ENCODE results near the gene S100A6.
A peak's percentile ranks its signal among the peaks of the same experiment; 100 is the strongest.

Gene S100A6

DNA sequence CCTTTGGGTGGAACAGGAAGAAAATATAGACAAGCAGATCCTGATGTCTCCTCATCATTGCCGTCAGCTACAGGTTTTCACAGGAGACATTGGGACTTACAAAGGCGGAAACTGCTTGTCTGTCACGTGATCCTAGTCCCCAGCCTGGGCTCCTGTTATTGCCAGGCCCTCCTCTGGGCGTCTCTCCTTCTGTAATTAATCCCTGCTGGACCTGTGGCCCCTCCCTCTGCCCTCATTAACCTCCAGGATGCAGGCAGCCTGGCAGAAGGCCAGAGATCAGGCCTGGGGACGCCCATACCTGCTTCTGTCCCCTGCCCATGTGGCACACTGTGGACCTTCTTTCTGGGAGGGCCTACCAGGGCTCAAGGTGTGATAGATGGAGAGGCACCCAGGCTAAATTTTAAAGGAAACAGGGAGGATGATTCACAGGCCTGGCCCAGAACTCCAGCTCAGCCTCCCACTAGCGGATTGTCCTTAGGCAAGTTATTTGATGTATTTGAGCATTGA is 2.6 kb upstream of the S100A6 start:
- Histone ChIP-seq H4K12ac (ENCODE audit: low read depth, low read length) (no peak overlapping the region), H3K27ac (ENCODE audit: low read depth, low read length) (no peak overlapping the region), H3K23ac (ENCODE audit: low read length) (no peak overlapping the region), H2AFZ (ENCODE audit: insufficient read depth, low read length, poor library complexity) (no peak overlapping the region), H2BK12ac (ENCODE audit: low read length) (peak overlapping the region; percentile 69), H4K91ac (ENCODE audit: low read depth, low read length) (peak overlapping the region; percentile 78), H3K4me2 (ENCODE audit: low read length) (no peak overlapping the region), H3K36me3 (ENCODE audit: control insufficient read depth in 1 of 2, insufficient read depth in 2 of 2, low read length in 2 of 2) (no peaks in the 10 kb centered on the region), H3K4me3 (ENCODE audit: low read depth, low read length) (no peak overlapping the region), H3K9ac (ENCODE audit: low read length) (no peak overlapping the region), H3K18ac (ENCODE audit: low read length) (no peak overlapping the region), H3K4me1 (ENCODE audit: control insufficient read depth in 1 of 2, insufficient read depth in 2 of 2, low read length in 2 of 2) (peaks cover 20 to 36% of the 10 kb centered on the region in 2 experiments), H3K27me3 (ENCODE audit: insufficient read depth, low read length) (no peaks in the 10 kb centered on the region), H3K79me2 (ENCODE audit: control insufficient read depth, insufficient read depth, low read length, poor library complexity) (no peaks in the 10 kb centered on the region), H2BK5ac (ENCODE audit: low read depth, low read length, poor library complexity) (peak overlapping the region; percentile 21), H3K14ac (ENCODE audit: low read length) (no peak overlapping the region), H2BK120ac (ENCODE audit: insufficient read depth, low read length, poor library complexity) (peak overlapping the region; percentile 2), H4K8ac (ENCODE audit: low read depth, low read length) (peak overlapping the region; percentile 57), H2AK5ac (ENCODE audit: low read length) (peak overlapping the region; percentile 17), H3K79me1 (ENCODE audit: low read length) (peaks cover 26% of the 10 kb centered on the region), H3K9me3 (ENCODE audit: insufficient read depth, low read depth, low read length) (no peaks in the 10 kb centered on the region), H3K4ac (ENCODE audit: low read depth, low read length) (no peak overlapping the region)
- no CpG with 5 or more reads among the region's 6 CpGs for WGBS (ENCODE audit: extremely low coverage, insufficient coverage, insufficient read length)
- no peak for DNase-seq

DNA sequence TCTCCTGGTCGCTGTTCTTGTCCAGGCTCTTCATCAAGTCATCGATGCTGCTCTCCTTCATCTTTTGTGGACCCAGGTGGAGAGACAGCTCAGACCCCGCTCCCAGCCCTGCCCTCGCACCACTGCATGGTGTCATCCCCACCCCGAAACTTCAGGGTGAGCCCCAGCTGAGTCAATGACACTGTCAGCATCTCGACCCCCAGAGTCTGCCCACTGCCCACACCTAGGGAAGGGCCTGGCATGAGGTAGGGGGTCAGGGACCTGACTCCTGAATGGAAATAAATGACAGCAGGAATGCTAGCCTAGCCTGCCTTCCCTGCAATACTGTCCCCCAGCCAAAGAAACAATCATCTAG is 1.6 kb upstream of the S100A6 start:
- H4K8ac ChIP-seq (ENCODE audit: low read depth, low read length): no peak overlapping the region
- peak overlapping the region; percentile 58 for H2BK12ac ChIP-seq (ENCODE audit: low read length)
- H3K4ac ChIP-seq (ENCODE audit: low read depth, low read length): no peak overlapping the region
- H3K4me1 ChIP-seq (ENCODE audit: control insufficient read depth in 1 of 2, insufficient read depth in 2 of 2, low read length in 2 of 2): peaks cover 27 to 37% of the 10 kb centered on the region in 2 experiments
- H3K27ac ChIP-seq (ENCODE audit: low read depth, low read length): no peak overlapping the region
- H4K12ac ChIP-seq (ENCODE audit: low read depth, low read length): no peak overlapping the region
- H3K4me2 ChIP-seq (ENCODE audit: low read length): no peak overlapping the region
- DNase-seq: no peak
- no peaks in the 10 kb centered on the region for H3K27me3 ChIP-seq (ENCODE audit: insufficient read depth, low read length)
- no peak overlapping the region for H2BK120ac ChIP-seq (ENCODE audit: insufficient read depth, low read length, poor library complexity)
- no peaks in the 10 kb centered on the region for H3K36me3 ChIP-seq (ENCODE audit: control insufficient read depth in 1 of 2, insufficient read depth in 2 of 2, low read length in 2 of 2)
- no peak overlapping the region for H3K14ac ChIP-seq (ENCODE audit: low read length)
- H2AK5ac ChIP-seq (ENCODE audit: low read length): peak overlapping the region; percentile 41
- H4K91ac ChIP-seq (ENCODE audit: low read depth, low read length): peak overlapping the region; percentile 71
- H2BK5ac ChIP-seq (ENCODE audit: low read depth, low read length, poor library complexity): no peak overlapping the region
- H3K79me2 ChIP-seq (ENCODE audit: control insufficient read depth, insufficient read depth, low read length, poor library complexity): no peaks in the 10 kb centered on the region
- H3K18ac ChIP-seq (ENCODE audit: low read length): no peak overlapping the region
- peaks cover 30% of the 10 kb centered on the region for H3K79me1 ChIP-seq (ENCODE audit: low read length)
- H3K9ac ChIP-seq (ENCODE audit: low read length): no peak overlapping the region
- no peak overlapping the region for H3K4me3 ChIP-seq (ENCODE audit: low read depth, low read length)
- H3K23ac ChIP-seq (ENCODE audit: low read length): no peak overlapping the region
- H2AFZ ChIP-seq (ENCODE audit: insufficient read depth, low read length, poor library complexity): no peak overlapping the region
- no CpG with 5 or more reads among the region's 6 CpGs for WGBS (ENCODE audit: extremely low coverage, insufficient coverage, insufficient read length)
- no peaks in the 10 kb centered on the region for H3K9me3 ChIP-seq (ENCODE audit: insufficient read depth, low read depth, low read length)

- H2AK5ac ChIP-seq (ENCODE audit: low read length): no peak overlapping the region
- H3K27me3 ChIP-seq (ENCODE audit: insufficient read depth, low read length): no peaks in the 10 kb centered on the region
- no peak overlapping the region for H3K9ac ChIP-seq (ENCODE audit: low read length)
- no peak overlapping the region for H3K27ac ChIP-seq (ENCODE audit: low read depth, low read length)
- peak in 1 of 2 donors; percentile 29 for DNase-seq
- no peak overlapping the region for H2BK5ac ChIP-seq (ENCODE audit: low read depth, low read length, poor library complexity)
- H3K18ac ChIP-seq (ENCODE audit: low read length): peak overlapping the region; percentile 31
- H3K4me2 ChIP-seq (ENCODE audit: low read length): no peak overlapping the region
- peak overlapping the region; percentile 24 for H3K4ac ChIP-seq (ENCODE audit: low read depth, low read length)
- no peaks in the 10 kb centered on the region for H3K36me3 ChIP-seq (ENCODE audit: control insufficient read depth in 1 of 2, insufficient read depth in 2 of 2, low read length in 2 of 2)
- H4K12ac ChIP-seq (ENCODE audit: low read depth, low read length): no peak overlapping the region
- peak overlapping the region; percentile 71 for H4K91ac ChIP-seq (ENCODE audit: low read depth, low read length)
- no peak overlapping the region for H3K23ac ChIP-seq (ENCODE audit: low read length)
- H4K8ac ChIP-seq (ENCODE audit: low read depth, low read length): peak overlapping the region; percentile 14
- peak overlapping the region; percentile 40 for H2BK120ac ChIP-seq (ENCODE audit: insufficient read depth, low read length, poor library complexity)
- H3K4me1 ChIP-seq (ENCODE audit: control insufficient read depth in 1 of 2, insufficient read depth in 2 of 2, low read length in 2 of 2): peaks cover 27 to 38% of the 10 kb centered on the region in 2 experiments
- H3K79me2 ChIP-seq (ENCODE audit: control insufficient read depth, insufficient read depth, low read length, poor library complexity): no peaks in the 10 kb centered on the region
- no peak overlapping the region for H3K14ac ChIP-seq (ENCODE audit: low read length)
- H3K79me1 ChIP-seq (ENCODE audit: low read length): peaks cover 31% of the 10 kb centered on the region
- whole genome bisulfite sequencing (ENCODE audit: extremely low coverage, insufficient coverage, insufficient read length): no CpG with 5 or more reads among the region's 9 CpGs
- no peaks in the 10 kb centered on the region for H3K9me3 ChIP-seq (ENCODE audit: insufficient read depth, low read depth, low read length)
- H3K4me3 ChIP-seq (ENCODE audit: low read depth, low read length): no peak overlapping the region
- peak overlapping the region; percentile 84 for H2BK12ac ChIP-seq (ENCODE audit: low read length)
- H2AFZ ChIP-seq (ENCODE audit: insufficient read depth, low read length, poor library complexity): no peak overlapping the region
These were observed 1.0 kb upstream of the S100A6 start for GRCh38 chr1:153536671-153537375.

DNA sequence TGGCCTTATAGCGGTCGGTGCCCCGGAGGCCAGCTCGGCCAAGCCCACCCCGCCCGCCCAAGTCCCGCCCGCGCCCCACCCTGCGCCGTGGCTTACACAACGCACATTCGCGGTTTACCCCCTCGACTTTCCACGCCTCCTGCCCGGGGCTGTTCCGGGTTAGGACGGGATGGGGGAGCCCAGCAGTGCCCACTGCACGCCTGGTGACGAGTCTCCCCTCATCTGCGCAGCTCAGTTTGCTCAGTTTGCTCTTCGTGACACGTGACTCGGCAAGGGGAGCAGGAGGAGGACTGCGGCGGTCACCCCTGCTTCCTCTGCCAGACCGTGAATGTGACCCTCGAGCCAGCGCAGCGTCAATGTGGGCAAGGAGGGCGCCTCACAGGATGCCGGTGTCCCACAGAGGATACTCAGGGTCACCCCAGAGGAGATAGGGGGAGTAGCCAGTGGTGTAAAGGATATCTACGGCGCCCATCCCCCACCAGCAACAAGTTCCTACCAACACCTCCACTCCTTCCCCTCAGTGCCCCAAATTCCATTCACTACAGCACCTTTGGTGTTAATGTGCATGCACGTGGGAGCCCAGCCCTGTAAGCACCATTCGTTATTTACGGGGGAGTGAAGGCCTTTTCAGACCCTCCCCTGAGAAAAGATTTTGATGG is 350 bp upstream of the S100A6 start:
- no peaks in the 10 kb centered on the region for H3K36me3 ChIP-seq (ENCODE audit: control insufficient read depth in 1 of 2, insufficient read depth in 2 of 2, low read length in 2 of 2)
- H2BK5ac ChIP-seq (ENCODE audit: low read depth, low read length, poor library complexity): no peak overlapping the region
- H3K27me3 ChIP-seq (ENCODE audit: insufficient read depth, low read length): no peaks in the 10 kb centered on the region
- peak overlapping the region; percentile 63 for H3K14ac ChIP-seq (ENCODE audit: low read length)
- no peaks in the 10 kb centered on the region for H3K9me3 ChIP-seq (ENCODE audit: insufficient read depth, low read depth, low read length)
- no peak overlapping the region for H3K23ac ChIP-seq (ENCODE audit: low read length)
- peak overlapping the region; percentile 31 for H3K18ac ChIP-seq (ENCODE audit: low read length)
- no peak overlapping the region for H3K9ac ChIP-seq (ENCODE audit: low read length)
- H4K91ac ChIP-seq (ENCODE audit: low read depth, low read length): peak overlapping the region; percentile 71
- H3K79me1 ChIP-seq (ENCODE audit: low read length): peaks cover 31% of the 10 kb centered on the region
- H2AK5ac ChIP-seq (ENCODE audit: low read length): peak overlapping the region; percentile 49
- H3K4ac ChIP-seq (ENCODE audit: low read depth, low read length): peak overlapping the region; percentile 24
- H4K12ac ChIP-seq (ENCODE audit: low read depth, low read length): no peak overlapping the region
- peak overlapping the region; percentile 11 for H4K8ac ChIP-seq (ENCODE audit: low read depth, low read length)
- no peak overlapping the region for H3K27ac ChIP-seq (ENCODE audit: low read depth, low read length)
- H2BK12ac ChIP-seq (ENCODE audit: low read length): peak overlapping the region; percentile 84
- H2AFZ ChIP-seq (ENCODE audit: insufficient read depth, low read length, poor library complexity): peak overlapping the region; percentile 32
- no peak overlapping the region for H3K4me3 ChIP-seq (ENCODE audit: low read depth, low read length)
- DNase-seq: peak; percentile 59 to 76
- peak overlapping the region; percentile 40 for H2BK120ac ChIP-seq (ENCODE audit: insufficient read depth, low read length, poor library complexity)
- no peaks in the 10 kb centered on the region for H3K79me2 ChIP-seq (ENCODE audit: control insufficient read depth, insufficient read depth, low read length, poor library complexity)
- no CpG with 5 or more reads among the region's 38 CpGs for WGBS (ENCODE audit: extremely low coverage, insufficient coverage, insufficient read length)
- peaks cover 27 to 38% of the 10 kb centered on the region in 2 experiments for H3K4me1 ChIP-seq (ENCODE audit: control insufficient read depth in 1 of 2, insufficient read depth in 2 of 2, low read length in 2 of 2)
- H3K4me2 ChIP-seq (ENCODE audit: low read length): peak overlapping the region; percentile 38
